ENCODE measurements around the gene MGRN1. TPM values are rescaled to one million over a fixed set of nuclear protein-coding genes. Genes with fewer than 3 reads are reported as not detected.

Gene MGRN1
- 40.2 to 44.2 TPM (median 42.4 TPM) in 5 replicates for total RNA-seq (2022; extraction: Qiagen RNA extraction)

DNA sequence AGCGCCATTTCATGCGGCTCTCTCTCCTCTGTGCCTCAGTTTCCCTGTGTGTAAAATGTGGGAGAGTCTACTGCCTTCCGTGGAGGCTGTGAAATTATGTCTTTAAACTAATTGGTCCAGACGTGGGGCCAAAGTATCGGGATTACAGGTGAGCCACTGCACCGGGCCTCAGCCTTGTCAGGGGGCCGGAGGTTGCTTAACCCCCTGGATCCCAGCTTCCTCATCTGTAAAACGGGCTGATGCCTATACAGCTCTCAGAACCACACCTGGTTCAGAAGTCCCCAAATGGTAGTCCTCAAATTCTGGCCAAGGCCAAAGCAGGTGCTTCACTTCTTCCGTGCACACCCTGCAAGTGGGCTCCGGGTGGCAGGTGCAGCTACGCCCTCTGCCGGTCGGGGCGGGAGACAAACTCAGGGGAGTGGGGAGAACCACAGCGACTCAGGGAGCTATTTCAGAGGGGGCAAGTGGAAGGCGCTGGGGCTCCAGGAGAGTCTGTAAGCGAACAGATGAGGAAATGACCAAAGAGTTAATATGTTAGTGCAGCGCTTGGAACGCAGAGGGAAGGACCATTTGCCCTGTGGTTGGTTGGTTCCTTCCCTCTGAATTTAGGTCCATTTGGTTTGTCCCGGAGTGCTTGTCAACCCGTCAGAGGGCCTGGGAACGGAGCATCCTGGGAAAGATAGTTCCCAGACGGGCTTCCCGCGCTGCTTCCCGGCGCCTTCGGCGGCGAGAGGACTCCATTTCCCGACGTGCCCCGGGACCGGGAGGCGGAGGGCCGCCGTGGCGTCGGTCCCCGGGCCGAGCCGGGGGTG is at the start of gene MGRN1:
Gene MGRN1 (plus strand): TSS at position 812 of the 812 bp plus-strand sequence. CDS start 135 bp downstream, outside the sequence.

DNA sequence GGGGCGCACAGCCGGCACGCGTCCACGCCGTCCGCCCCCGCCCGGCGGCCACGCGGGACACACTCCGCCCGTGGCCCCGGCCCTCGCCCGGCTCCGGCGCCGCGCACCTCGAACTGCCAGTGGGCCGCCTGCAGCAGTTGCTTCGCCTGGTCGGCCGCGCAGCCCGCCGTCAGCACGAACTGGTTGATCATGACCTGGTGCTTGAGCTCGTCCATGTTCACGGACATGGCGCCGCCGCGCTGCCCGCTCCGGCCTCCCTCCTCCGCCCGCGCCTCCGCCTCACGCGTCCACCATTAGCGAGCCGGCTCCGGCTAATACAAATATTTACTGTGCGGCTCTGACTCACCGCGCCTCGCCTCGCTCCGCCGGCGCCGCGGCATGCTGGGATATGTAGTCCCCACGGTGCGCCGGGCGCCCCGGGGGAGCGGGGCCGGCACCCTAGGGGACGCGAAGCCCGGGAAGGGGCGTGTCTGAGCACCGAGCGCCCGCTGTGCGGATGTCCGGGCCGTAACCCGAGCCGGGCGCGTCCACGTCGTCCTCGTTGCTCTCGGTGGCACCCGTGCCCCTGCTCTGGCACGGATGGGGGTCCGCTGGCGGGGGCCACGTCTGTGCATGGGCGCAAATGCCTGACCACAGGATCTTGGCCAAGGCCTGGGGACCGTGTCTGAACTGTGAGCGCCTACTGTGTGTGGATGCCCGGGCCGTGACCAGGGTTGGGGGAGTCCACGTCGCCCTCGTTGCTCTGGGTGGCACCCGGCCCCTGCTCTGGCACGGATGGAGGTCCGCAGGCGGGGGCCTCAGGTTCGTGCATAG is 9.8 kb upstream of the MGRN1 start, which contains the start of gene UBALD1:
Gene UBALD1 (minus strand): TSS at position 318 of the 813 bp plus-strand sequence. CDS start 91 bp downstream, at position 227.

DNA sequence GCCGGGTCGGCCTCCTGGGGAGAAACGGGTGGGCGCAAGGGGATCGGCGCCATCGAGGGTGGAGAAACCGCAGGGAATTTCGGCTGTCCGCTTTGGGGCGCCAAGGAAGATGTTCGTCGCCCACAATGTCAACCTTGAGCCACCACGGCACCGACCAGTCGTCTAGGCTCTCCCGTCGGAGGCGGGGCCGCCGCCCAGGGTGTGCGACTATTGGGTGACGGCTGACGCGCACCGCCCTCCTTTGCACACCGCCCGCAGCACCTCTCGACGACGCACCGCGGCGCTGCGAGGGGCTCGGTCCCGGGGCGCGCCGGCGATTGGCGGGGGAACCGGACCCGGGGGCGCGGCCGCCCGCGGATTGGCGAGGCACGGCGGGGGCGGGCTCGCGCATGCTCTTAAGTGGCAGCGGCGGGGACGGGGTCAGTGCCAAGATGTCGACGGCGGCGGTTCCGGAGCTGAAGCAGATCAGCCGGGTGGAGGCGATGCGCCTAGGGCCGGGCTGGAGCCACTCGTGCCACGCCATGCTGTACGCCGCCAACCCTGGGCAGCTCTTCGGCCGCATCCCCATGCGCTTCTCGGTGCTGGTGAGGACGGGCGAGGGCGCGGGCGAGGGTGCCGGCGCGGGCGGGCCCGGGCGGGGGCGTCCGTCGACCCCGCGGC is 68.8 kb downstream of the MGRN1 start, which contains the start of gene NUDT16L1:
Gene NUDT16L1 (plus strand): TSS at position 267 of the 660 bp plus-strand sequence. CDS start 165 bp downstream, at position 432.

DNA sequence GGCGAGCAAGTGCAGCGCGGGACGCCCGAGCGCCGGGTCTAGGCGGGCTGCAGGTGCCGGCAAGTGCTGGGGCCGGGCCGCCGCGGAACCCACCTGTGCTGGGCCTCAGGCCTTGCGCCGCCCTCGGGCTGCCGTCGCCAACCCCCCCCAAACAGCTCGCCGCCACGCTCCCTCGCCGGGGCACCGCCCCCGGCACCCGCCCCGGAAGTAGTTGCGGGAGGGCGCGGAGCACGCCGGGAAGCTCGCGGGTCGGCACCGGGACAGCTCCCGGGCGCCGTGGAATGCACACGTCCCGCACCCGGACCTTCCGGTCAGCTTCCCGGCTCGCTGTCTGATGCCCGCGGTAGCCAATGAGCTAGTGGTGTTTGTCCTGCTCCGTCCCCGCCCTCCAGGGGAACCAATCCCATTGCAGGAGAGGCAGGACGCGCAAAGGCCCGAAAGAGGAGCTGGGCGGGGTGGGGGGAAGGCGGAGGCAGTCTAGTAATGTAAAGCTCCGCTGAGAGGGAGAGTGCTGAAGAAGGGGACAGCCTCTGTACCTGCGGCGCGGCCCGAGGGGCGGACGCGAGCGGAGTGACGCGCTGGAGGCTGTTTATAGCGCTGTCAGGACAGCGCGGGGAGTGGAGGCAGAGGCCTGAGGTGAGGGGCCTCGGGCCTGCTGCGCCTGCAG is 109.6 kb downstream of the MGRN1 start, which contains the start of the genes ANKS3 and DNAAF8:
Gene ANKS3 (minus strand): TSS at position 209 of the 667 bp plus-strand sequence. CDS start 4,122 bp downstream, outside the sequence.
Gene DNAAF8 (plus strand): TSS at position 475 of the 667 bp plus-strand sequence. CDS start 1,978 bp downstream, outside the sequence.

Other genes with a start within 250 kb of the MGRN1 start
- 13.1 to 18.8 TPM (median 18.2 TPM) in 5 replicates for gene CORO7, start 208.2 kb upstream of the MGRN1 start, total RNA-seq (2022; extraction: Qiagen RNA extraction)
- gene DNAJA3, start 199.0 kb upstream of the MGRN1 start, total RNA-seq (2022; extraction: Qiagen RNA extraction), result 67.9 to 70.4 TPM (median 68.8 TPM) in 5 replicates
- gene NMRAL1, start 150.2 kb upstream of the MGRN1 start, total RNA-seq (2022; extraction: Qiagen RNA extraction), result 42.5 to 48.7 TPM (median 46.5 TPM) in 5 replicates
- 57.4 to 69.7 TPM (median 64.8 TPM) in 5 replicates for gene HMOX2, start 148.4 kb upstream of the MGRN1 start, total RNA-seq (2022; extraction: Qiagen RNA extraction)
- 12.7 to 14.8 TPM (median 14.1 TPM) in 5 replicates for gene CDIP1, start 86.1 kb upstream of the MGRN1 start, total RNA-seq (2022; extraction: Qiagen RNA extraction)
- 0.05 to 0.08 TPM (median 0.06 TPM) in 4 of 5 replicates, not detected in the other for gene C16orf96, start 68.5 kb upstream of the MGRN1 start, total RNA-seq (2022; extraction: Qiagen RNA extraction)
- gene UBALD1, start 9.9 kb upstream of the MGRN1 start, total RNA-seq (2022; extraction: Qiagen RNA extraction), result 36.7 to 60.9 TPM (median 55.0 TPM) in 5 replicates
- gene NUDT16L1, start 68.7 kb downstream of the MGRN1 start, total RNA-seq (2022; extraction: Qiagen RNA extraction), result 16.6 to 27.4 TPM (median 24.5 TPM) in 5 replicates
- 23.9 to 26.1 TPM (median 25.7 TPM) in 5 replicates for gene ANKS3, start 109.4 kb downstream of the MGRN1 start, total RNA-seq (2022; extraction: Qiagen RNA extraction)
- 0.95 to 2.2 TPM (median 1.2 TPM) in 5 replicates for gene DNAAF8, start 109.7 kb downstream of the MGRN1 start, total RNA-seq (2022; extraction: Qiagen RNA extraction)
- 6.8 to 9.2 TPM (median 9.1 TPM) in 5 replicates for gene ZNF500, start 142.3 kb downstream of the MGRN1 start, total RNA-seq (2022; extraction: Qiagen RNA extraction)
- not detected in 5 replicates for gene SEPTIN12, start 163.5 kb downstream of the MGRN1 start, total RNA-seq (2022; extraction: Qiagen RNA extraction)
- not detected in 5 replicates for gene SMIM22, start 170.5 kb downstream of the MGRN1 start, total RNA-seq (2022; extraction: Qiagen RNA extraction)
- gene ROGDI, start 177.8 kb downstream of the MGRN1 start, total RNA-seq (2022; extraction: Qiagen RNA extraction), result 11.2 to 14.4 TPM (median 13.6 TPM) in 5 replicates
- 36.2 to 54.2 TPM (median 39.0 TPM) in 5 replicates for gene GLYR1, start 222.5 kb downstream of the MGRN1 start, total RNA-seq (2022; extraction: Qiagen RNA extraction)
- gene UBN1, start 222.7 kb downstream of the MGRN1 start, total RNA-seq (2022; extraction: Qiagen RNA extraction), result 24.8 to 29.0 TPM (median 26.5 TPM) in 5 replicates